Liver (tissue), 3 donors: Measurements from ENCODE around the gene PIGL.

ENCODE experiments used
- CTCF ChIP-seq: fragments of 150-350 bp; IDR thresholded peaks from 2 replicates; pipeline ENCODE4 v1.5.1; 2017; ENCODE audit warnings: improper control_type of control experiment, low read depth, low read length; ENCODE audit not compliant: missing input control
- GABPA ChIP-seq, 2 donors: IDR thresholded peaks in 1 of 2; conservative IDR thresholded peaks in 1 of 2; 2 replicates each; pipeline ENCODE4 v1.6.1; 2016; ENCODE audit warnings: antibody characterized with exemption in 2 of 2, mild to moderate bottlenecking in 1 of 2, moderate library complexity in 1 of 2
- donor health status: healthy.
- donor health status: healthy.

DNA sequence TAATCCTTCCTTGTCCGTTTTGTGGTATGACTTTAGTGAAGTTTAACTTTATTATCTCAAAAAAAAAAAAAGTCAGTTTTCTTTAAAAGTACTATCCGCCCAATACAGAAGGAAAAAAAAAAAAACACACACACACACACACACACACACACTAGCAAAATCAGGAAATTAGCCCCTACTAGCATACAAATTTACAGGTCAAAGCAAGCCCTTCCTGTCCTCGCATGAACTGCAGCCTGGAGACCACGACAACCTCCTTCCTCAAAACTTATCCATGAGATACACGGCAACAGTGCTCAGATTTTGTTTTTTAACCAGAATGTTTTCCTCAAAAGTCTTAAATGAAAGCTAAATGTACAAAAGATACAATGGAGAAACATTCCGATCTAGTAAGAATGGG is 17.9 kb upstream of the PIGL start:
- no peak for TF ChIP-seq CTCF
- TF ChIP-seq GABPA (IDR thresholded peaks at IDR 0.05 in 1 of 2, conservative IDR thresholded peaks at IDR 0.05 in 1 of 2): no peak
